GM21619 (cell line): ENCODE results near the gene VPS37C.
A peak's percentile ranks its signal among the peaks of the same experiment; 100 is the strongest.

ENCODE experiments used
- ATAC-seq: cut with Tn5 transposase; IDR thresholded peaks from one replicate; pipeline ENCODE4 v1.9.1; 2021; ENCODE audit not compliant: unreplicated experiment

The VPS37C gene

DNA sequence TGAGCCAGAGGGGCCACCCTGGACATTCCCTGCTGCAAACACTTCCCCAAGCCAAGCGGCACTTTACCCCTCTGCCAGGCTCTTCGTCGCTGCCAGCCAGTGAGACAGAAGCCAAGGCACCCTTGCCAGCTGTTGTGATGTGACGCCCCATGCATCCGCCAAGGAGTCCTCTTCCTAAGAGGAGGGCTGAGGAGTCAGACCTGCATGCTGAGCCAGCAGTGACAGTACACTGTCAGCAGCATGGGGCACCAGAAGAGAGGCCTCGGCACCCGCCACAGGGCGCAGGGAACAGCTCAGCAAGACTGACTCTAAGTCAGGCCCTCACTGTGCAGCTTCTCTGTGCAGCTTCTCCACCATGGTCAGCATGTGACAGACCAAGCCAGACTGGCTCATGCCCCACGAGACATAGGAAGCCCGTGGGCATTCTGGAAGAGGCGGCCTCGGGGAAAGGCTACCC, 26.4 kb downstream of the VPS37C start:
- no peak for ATAC-seq

DNA sequence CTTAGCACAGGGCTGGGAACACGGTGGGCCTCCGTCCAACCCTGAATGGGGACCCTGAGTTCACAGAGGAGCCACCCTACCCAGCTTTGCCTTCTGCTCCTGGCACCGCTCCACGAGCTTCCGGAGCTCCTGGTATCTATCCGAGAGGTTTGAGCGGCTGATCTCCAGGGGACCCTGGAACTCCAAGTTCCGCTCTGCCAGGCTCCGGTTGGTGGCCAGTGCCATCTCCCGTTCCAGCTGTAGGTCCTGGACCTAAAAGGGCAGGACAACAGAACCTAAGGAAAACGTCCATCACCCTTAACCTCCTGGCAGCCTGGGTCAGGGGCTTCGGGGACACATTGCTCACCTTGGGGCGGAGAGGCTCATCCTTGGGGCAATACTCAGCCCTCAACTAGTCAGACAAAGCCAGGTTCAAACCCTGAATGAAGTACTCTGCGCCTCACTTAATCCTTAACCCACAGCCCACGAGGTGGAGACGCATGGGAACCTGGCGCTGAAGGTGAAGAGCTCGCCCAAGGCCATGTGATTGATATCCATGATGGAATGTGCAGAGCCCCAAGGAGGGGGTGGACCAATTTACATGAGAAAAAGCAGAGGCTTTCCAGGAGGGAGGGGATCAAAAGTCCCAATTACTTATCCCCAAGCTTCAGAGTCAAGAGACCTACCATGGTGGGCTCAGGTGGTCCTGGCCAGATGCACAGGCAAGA, 27.1 kb downstream of the VPS37C start:
- no peak for ATAC-seq

DNA sequence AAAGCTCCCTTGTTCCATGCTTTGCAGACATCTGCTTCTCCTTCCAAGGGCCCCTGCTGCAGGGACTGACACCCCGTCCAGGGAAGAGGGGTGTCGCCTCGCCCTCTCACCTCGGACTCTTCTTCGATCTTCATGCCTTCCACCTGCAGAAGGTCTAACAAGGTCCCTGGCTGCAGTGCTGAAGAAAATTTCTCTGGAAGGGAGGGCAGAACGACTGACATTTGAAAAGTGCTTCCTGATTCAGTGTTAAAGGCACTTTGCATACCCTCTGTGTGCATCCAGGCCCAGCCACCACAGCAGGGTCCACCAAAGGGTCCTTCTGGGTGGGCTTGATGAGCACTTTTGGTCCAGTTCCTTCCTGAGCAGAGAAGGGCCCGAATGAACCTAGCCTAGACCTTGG, 28.1 kb downstream of the VPS37C start:
- no peak for ATAC-seq

DNA sequence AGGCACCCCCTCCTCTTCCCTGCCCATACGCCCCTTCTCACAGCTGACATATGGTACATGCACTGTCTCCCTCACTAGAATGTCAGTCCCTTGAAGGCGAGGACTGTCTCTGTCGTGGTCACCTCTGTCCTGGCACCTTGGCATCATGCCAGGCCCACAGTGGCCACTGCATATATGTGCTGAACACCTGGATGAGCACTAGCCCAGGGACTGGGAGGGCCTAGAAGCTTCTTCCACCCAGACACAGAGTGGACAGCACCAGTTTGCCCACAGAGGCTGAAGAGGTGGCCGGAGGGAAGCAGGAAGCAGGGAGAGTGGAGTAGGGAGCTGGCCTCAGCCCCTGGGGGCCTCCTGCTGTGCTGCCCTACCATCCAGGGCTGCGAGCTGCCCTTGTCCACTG, 28.6 kb downstream of the VPS37C start:
- ATAC-seq, result no peak

DNA sequence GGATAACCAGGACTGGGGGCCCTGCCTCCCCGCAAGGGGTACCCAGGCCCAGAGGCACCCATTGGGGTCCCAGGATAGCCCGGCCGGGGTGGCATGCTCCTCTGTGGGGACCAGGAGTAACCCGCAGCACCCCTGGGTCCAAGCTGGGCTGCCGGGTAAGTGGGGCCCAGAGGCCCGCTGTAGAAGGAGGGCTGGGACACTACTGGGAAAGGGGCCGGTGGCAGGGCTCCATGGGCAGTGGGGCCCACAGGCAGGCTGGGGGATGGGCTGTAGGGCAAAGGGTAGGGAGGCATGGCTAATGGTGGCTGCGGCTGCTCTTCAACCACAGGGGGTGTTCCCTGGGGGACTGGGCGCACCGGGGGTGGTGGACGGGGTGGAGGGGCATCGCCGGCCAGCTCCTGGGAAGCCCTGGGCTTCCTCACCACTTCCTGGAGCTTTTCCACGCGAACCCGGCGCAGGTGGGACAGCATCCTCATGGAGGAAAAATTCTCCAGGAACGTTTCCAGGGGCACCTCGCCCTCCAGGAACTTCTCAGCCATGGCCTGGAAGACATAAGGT, 29.1 kb downstream of the VPS37C start:
- no peak for ATAC-seq

DNA sequence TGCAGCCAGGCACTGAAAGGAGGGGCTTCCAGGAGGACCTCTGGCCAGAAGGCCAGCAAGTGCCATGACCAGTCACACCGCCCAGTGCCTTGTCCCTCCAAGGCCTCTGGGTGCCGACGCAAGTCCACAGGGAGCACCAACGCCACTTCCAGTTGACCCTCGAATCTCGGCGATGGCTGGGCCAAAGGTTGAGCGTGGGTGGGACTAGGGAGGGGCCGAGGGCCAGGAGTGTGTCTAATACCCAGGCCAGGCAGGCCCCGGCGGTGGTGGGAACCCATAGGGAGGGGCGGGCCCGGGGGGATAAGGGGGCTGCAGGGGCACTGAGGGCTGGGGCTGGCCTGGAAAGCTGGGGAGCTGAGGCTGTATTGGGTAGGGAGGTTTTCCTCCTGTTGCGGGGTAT, 29.6 kb downstream of the VPS37C start:
- no peak for ATAC-seq

DNA sequence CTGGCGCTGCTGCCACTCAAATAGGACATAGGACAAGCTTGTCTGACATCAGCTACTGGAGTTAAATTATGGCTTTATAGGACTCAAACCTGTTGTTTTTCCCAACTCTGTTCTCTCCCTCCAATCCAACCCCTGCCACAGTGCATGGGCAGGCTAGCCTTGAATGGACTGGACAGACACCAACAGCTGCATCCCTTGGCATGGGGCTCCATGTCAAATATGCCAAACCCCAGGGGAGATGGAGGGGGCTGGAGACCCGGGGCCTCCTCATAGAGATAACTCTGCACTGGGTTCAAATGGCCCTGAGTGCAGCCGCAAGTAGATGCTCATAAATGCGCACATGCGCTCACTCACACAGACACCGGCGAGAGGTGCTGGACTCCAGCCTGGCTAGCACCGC, 30.0 kb downstream of the VPS37C start:
- ATAC-seq, result no peak

DNA sequence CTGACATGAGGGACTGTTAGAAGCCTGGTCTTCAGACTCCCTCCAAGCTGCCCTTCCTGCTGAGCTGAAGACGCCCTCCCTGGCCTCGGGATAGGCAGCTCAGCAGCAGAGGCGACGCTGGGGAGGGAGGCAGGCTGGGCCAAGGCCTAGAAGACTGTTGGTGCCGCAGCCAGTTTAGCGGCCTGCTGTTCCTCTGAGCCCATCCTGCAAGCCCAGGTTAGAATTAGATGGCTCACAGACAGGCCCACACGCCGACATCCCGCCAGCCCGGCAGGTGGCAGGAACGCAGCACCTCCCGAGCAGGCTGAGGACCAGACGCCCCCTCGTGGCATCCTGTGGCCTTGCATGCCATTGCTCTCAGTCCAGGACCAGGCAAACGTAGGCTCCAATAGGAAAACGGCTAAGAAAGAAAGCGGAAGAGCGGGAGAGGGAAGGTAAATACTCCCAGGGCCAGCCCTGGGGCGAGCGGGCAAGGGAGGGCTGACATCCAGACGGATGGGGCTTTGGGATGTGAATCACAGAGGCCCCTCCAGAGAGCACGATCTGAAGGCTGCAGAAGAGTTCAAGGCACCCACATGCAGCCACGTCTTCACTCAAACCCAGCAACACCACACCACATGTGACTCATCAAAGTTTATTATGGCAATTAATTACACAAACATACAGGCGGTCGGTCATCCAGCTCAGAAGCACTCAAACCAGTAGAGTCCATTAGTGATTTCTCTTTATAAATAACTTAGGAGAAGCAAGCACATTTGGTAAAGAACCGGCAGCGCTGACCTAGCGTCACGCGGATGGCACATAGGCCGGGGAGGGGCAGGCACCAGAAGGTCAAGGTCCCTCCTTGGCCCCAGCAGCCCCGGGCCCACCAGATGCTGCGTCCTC, 31.3 kb downstream of the VPS37C start:
- ATAC-seq, result peak; percentile 94

DNA sequence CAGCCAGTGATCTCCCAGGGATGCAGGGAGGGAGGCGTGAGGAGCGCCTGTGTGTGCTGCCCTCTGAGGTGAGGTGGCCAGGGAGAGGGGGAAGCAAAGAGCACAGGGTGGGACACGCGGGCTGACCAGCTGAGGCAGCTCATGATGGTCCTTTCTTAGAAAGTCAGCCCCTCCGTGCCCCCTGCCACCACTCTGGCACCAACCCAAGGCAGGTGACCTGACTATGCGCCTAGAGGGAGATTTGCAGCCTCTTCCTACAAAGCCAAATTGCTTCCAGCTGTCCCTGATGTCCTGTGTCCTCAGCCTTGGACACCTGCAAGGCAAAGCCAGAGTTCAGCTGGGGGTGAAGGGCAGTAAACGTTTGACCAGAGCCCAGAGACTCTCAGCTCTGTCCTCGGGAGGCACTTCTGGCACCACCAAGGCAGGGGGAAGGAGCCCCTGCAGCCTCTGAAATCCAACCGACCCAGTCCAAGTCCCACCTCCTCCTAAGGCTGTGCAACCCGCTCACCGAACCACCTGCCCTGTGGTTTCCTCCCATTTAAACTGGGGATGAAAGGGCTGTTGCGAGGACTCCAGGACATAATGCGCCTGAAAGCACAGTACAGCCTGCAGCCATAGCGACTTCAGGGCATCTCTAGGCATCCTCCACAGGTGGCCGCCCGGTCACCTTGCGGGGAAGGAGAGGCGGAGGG, 32.1 kb downstream of the VPS37C start:
- ATAC-seq, result no peak

DNA sequence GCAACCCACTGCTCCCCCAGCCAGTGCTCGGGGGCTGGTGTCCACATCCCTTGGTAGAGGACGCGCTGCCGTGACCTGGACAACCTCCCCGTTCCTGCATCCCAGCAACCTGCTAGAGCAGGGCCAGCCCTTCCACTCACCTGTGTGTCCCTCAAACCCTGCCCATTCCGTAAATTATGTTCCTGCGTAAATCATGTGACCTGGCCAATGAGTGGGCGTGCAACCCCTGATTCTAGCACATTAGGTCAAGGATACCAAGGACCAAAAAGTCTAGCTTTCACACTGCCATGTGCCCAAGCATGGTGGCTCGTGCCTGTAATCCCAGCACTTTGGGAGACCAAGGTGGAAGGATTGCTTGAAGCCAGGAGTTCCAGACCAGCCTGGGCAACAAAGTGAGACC, 33.2 kb downstream of the VPS37C start:
- ATAC-seq, result no peak

DNA sequence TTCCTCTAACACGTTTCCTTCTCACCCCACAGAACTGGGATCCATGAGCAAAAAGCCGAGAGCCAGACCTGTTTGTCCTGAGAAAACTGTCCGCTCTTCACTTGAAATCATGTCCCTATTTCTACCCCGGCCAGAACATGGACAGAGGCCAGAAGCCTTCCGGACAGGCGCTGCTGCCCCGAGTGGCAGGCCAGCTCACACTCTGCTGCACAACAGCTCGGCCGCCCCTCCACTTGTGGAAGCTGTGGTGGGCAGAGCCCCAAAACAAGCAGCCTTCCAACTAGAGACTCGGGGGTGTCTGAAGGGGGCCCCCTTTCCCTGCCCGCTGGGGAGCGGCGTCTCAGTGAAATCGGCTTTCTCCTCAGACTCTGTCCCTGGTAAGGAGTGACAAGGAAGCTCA, 35.0 kb downstream of the VPS37C start:
- ATAC-seq, result no peak

DNA sequence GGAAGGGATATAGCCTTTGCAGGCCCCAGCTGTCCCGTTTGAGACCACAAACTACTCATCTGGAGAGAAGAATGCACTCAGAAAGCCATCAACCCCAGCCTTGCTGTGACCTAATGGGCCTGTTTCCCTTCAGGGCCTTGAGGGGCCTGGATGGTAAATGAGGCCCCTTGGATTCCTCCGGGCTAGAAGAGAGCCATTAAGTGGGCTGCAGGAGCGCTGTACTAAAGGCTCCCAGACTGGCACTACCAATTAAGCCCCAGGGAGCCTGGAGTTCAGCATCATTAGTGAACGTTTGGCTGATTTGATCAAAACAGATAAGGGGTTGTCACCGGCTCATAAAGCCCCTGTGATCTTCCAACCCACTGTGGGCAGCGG, 35.9 kb downstream of the VPS37C start:
- ATAC-seq, result no peak

DNA sequence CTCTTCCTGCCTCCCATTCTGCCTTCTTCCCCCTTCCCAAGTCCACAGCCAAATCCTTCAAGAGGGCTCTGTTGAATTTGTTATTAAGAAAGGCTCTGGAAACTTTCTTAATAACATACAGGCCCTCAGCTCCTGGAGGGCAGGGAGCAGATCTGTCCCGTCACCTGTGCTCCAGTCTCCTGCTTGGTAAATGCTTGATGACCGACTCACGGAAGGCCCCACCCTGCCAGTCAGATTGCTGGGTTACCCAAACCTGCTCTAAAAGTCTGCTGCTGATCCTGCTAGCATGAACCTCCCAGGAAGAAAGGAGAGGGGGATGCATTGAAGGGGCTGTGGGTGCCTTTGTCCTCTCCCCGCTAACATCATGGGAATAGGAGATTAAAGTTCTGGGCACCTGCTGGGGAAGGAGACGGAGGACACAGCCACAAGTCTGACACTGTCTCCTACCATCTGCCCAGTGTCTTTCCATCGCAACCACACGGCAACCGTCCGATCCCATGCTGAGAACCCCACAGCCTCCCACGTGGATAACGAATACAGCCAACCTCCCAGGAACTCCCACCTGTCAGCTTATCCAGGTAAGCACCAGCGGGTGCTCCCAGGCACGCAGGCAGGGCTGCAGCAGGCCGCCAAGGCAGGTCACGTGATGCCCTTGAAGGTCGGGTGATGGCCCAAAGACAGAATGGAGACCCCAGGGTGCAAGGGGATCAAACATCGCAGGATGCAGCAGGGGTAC, 36.5 kb downstream of the VPS37C start:
- no peak for ATAC-seq

DNA sequence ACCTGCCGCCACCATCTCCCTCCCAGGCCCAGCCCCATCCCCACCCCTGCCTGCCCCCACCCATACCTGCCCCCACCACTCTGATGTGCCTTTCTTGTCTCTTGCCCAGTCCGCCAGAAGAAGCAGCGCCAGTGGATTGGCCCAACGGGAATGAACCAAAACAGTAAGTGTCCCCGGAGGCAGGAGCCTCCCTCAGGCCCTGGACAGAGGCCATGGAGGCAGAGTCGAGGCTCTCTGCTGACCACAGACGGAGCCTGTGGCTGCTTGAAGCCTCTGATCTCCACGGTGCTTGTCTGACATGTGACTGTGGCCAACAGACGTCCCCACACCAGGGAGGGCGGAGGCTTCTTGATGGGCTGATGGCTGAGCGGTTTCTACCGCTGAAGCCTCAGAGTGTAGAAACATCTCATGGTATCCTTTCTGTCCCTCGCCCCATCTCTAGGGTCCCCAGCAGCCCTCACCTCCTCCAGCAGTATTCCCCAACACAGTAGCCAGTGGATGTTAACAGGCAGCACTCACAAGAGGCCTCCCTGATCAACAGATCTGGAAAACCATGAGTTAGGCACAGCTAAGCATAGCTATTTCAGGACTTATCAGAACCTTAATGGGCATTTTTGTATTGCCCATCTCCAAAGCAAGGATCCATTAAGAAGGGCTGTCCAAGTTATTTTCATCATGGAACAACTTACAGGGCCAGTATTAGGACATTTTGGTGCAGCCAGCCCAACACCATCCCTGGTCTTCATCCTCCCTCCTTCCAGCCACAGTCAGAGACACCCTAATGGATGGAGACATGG, 37.3 kb downstream of the VPS37C start:
- ATAC-seq, result no peak

DNA sequence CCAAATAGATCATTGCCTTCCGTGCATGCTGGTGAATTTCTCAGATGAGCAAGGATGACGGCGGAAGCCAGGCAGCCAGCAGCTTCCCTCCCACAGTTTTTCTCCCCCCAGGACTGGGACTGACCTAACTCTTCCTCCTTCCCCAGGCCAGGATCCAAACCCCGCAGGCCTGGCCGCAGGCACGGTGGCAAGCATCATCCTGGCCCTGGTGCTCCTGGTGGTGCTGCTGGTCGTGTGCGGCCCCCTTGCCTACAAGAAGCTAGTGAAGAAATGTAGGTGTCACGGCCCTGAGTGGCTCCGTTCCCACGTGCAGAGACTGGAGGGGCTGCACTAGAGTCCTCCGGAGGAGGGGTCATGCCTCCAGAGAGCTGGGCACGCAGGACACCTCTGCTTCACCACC, 38.5 kb downstream of the VPS37C start:
- no peak for ATAC-seq

DNA sequence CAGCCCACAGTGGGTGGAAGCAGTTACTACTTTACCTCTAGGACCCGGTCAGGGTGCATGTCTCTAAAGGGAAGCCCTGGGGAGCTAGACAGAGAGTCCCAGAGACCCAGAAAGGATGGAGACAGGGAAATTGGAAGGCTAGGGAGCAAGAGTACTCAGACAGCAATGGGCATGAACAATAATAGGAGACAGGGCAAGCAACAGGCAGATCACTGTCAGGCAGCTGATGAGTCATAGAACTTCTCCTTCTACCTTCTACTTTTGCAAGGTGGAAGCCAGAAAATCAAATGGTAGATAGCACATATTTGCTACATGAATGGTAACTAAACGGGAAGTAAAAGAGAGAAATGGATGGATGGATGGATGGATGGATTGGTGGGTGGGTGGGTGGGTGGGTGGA, 39.3 kb downstream of the VPS37C start:
- ATAC-seq, result no peak

DNA sequence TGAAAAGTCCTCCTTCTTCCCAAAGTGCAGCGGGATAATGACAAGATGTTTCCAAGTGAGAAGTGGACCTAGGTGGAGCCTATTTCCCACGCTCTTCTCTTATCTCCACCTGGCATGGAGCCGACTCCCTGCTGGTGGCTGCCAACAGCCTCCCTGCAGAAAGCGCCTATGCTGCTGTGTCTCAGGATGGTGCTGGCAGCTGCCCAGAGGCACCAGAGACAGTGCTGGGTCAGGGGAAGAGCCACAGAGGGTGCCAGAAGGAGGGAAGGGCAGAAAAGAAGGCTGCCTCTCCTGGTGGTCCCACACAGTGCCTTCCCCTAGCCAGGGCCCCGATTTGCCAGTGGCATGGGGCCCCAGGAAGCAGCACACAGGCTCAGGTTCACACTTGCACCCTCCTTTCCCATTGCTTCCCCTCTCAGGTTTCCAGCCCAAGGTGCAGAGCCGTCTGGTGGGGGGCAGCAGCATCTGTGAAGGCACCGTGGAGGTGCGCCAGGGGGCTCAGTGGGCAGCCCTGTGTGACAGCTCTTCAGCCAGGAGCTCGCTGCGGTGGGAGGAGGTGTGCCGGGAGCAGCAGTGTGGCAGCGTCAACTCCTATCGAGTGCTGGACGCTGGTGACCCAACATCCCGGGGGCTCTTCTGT, 39.9 kb downstream of the VPS37C start:
- no peak for ATAC-seq

DNA sequence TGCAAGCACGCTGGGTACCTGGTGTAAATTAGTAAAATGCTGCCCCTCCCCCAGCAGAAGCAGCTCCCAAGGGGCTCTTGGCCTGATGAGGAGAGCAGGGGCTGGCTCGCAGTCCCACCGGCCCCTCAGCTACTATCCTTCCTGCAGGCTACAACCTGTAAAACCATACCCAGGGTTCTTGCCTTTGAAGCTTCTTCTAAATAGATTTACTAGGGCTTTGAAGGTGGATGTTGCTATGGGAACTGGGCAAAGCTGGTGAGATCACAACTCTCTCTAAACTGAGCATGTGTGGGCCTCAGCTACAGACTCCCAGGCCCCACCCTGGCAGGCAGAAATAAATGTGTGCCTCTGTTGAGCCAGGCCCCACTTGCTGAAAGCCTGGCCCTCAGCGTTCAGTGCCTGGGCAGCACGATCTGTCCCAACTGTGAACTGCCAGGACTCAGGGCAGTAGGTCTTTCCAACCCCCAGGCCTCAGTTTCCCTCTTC, 40.5 kb downstream of the VPS37C start:
- no peak for ATAC-seq

DNA sequence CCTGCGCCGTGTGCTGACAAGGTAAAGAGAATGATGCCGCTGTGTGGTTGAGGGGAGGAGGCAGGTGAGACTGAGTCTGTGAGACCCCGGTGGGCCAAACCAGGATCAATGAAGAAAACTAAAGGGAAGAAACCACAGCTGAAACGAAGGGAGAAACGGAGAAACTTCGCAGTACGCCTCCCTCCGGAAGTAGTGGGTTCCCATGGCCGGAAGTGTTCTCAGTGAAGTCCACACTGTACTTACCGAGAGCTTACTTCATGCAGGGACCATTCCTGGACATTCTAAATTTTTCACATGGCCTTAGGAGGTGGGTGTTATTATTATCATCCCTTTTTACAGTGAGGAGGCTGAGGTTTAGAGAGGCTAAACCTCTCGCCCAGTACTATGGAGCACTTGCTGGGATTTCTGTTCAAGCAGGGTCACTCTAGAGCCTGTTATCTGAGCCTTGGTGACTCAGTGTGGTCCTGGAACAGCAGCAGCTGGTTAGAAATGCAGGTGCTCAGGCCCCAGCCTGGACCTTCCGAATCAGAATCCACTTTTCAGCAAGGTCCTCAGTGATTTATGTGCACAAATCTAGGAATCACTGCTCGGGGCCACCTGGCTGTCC, 41.0 kb downstream of the VPS37C start:
- no peak for ATAC-seq
